Thoracic aorta (tissue), 2 donors: ENCODE measurements around the gene CBFA2T3. TPM values are rescaled to one million over a fixed set of nuclear protein-coding genes. Genes with fewer than 3 reads are reported as not detected.
A peak's percentile ranks its signal among the peaks of the same experiment; 100 is the strongest.

ENCODE experiments used
- ATAC-seq: fragments of 150-250 bp; one replicate; pipeline ENCODE4 v1.8.0; 2017; ENCODE audit warnings: low read depth; ENCODE audit not compliant: insufficient number of reproducible peaks, low FRiP score
- DNase-seq: peaks from one replicate; pipeline ENCODE4 v3.0.0-alpha.2; 2020; ENCODE audit warnings: low spot score
- H3K27ac ChIP-seq, 2 donors: fragments of 200-600 bp; sonication (generic); 1 replicate in 1 of 2; 2 replicates in 1 of 2; pipeline ENCODE4 v1.5.1; 2016; ENCODE audit warnings: mild to moderate bottlenecking in 2 of 2, moderate library complexity in 2 of 2
- H3K27me3 ChIP-seq: fragments of 200-600 bp; sonication (generic); replicated peaks from 2 replicates; pipeline ENCODE4 v1.6.0; 2016; ENCODE audit warnings: mild to moderate bottlenecking; ENCODE audit not compliant: insufficient read depth
- H3K36me3 ChIP-seq: fragments of 200-600 bp; sonication (generic); one replicate; pipeline ENCODE4 v1.5.1; 2016
- H3K4me1 ChIP-seq, 2 donors: fragments of 200-600 bp; sonication (generic); 1 replicate in 1 of 2; 2 replicates in 1 of 2; pipeline versions ENCODE4 v1.5.1 to v1.6.0; 2016; ENCODE audit warnings: low read depth in 2 of 2, mild to moderate bottlenecking in 1 of 2; ENCODE audit not compliant: control insufficient read depth in 1 of 2
- H3K4me3 ChIP-seq: fragments of 200-600 bp; sonication (generic); 2 replicates; pipeline ENCODE4 v1.5.1; 2016; ENCODE audit warnings: mild to moderate bottlenecking
- H3K9me3 ChIP-seq: fragments of 200-600 bp; sonication (generic); 2 replicates; pipeline ENCODE4 v1.5.1; 2016
- total RNA-seq, 2 donors: library from RNA; depleted of rRNA; stranded (reverse); fragments of >200 nt; gene quantifications; one replicate each; pipeline versions ENCODE4 v1.1.0 to v1.2.3, GENCODE V29; 2016
- TF ChIP-seq, protein P1 (sequence below): fragments of 200-600 bp; sonication (generic); IDR thresholded peaks from one replicate; pipeline ENCODE4 v1.5.1; 2019; ENCODE audit warnings: antibody characterized with exemption

CBFA2T3 gene
- total RNA-seq, 2 donors from 2014 or later, result 3.9 to 6.6 TPM

- Histone ChIP-seq H3K4me1 (peaks cover 1 to 4% of the 10 kb centered on the region in 2 donors), H3K36me3 (peaks cover 32% of the 10 kb centered on the region), H3K27ac (no peak overlapping the region), H3K9me3 (no peaks in the 10 kb centered on the region), H3K4me3 (no peak overlapping the region), H3K27me3 (no peaks in the 10 kb centered on the region)
- TF ChIP-seq, protein P1, sequence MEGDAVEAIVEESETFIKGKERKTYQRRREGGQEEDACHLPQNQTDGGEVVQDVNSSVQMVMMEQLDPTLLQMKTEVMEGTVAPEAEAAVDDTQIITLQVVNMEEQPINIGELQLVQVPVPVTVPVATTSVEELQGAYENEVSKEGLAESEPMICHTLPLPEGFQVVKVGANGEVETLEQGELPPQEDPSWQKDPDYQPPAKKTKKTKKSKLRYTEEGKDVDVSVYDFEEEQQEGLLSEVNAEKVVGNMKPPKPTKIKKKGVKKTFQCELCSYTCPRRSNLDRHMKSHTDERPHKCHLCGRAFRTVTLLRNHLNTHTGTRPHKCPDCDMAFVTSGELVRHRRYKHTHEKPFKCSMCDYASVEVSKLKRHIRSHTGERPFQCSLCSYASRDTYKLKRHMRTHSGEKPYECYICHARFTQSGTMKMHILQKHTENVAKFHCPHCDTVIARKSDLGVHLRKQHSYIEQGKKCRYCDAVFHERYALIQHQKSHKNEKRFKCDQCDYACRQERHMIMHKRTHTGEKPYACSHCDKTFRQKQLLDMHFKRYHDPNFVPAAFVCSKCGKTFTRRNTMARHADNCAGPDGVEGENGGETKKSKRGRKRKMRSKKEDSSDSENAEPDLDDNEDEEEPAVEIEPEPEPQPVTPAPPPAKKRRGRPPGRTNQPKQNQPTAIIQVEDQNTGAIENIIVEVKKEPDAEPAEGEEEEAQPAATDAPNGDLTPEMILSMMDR, result no peak
- no peak for ATAC-seq
- no peak for DNase-seq
These were observed 113.6 kb downstream of the CBFA2T3 start for GRCh38 chr16:88863426-88863825.

GRCh38 chr16:88862968-88863367, 114.0 kb downstream of the CBFA2T3 start:
- Histone ChIP-seq H3K27ac (no peak overlapping the region), H3K9me3 (no peaks in the 10 kb centered on the region), H3K4me1 (peaks cover 6 to 9% of the 10 kb centered on the region in 2 donors), H3K27me3 (no peaks in the 10 kb centered on the region), H3K36me3 (peaks cover 32% of the 10 kb centered on the region), H3K4me3 (no peak overlapping the region)
- DNase-seq (no peak), ATAC-seq (no peak)
- TF ChIP-seq, protein P1, result no peak

DNA sequence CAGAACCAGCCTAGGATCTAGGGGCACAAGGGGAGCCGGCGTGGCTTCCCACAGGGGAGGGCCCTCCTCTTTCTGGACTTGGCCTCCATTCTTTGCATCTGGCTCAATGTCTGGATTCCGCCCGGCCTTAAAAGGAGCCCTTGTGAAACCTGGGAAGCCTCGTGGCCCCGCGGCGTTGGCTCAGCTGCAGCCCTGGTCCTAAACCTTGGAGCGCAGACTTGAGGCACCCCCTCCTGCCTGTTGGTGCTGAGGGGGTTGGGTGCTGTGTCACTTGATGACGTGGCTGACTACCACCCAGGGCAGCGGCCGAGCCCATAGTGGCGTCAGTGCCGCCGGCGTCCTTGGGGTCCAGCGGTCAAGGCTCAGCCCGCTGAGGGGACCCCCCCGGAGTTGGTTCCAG, 115.6 kb downstream of the CBFA2T3 start:
- ATAC-seq (no peak), DNase-seq (no peak)
- Histone ChIP-seq H3K9me3 (no peaks in the 10 kb centered on the region), H3K4me1 (peaks cover 9 to 12% of the 10 kb centered on the region in 2 donors), H3K36me3 (peaks cover 32% of the 10 kb centered on the region), H3K4me3 (no peak overlapping the region), H3K27ac (no peak overlapping the region), H3K27me3 (no peaks in the 10 kb centered on the region)
- TF ChIP-seq, protein P1, result no peak

DNA sequence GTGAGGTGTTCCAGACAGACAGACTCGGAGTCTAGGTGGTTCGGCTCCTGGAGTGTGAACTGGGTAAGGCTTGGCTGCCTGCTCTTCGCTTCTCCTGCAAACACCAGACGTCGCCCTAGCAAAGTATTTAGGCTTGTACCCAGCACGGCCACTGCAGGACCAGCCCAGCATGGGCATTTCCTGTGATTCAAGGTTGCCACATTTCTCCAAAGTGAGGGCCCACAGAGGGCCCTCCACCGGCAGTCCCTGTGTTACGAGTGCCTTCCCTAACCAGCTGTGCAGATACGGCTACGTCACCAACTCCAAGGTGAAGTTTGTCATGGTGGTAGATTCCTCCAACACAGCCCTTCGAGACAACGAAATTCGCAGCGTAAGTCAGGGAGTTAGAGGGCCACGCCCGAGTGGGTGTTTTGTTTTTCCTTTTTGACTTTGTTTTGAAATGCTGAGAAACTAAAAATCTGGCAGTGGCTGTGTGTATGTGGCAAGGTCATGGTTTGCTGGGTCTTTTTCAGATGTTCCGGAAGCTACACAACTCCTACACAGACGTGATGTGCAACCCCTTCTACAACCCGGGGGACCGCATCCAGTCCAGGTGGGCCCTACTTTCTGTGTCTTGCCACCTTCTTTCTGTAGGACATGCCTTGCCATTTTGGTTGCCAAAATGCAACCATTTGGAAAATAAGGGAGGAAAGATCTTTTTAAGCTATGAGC, 117.5 kb downstream of the CBFA2T3 start:
- peaks cover 32% of the 10 kb centered on the region for H3K36me3 ChIP-seq

DNA sequence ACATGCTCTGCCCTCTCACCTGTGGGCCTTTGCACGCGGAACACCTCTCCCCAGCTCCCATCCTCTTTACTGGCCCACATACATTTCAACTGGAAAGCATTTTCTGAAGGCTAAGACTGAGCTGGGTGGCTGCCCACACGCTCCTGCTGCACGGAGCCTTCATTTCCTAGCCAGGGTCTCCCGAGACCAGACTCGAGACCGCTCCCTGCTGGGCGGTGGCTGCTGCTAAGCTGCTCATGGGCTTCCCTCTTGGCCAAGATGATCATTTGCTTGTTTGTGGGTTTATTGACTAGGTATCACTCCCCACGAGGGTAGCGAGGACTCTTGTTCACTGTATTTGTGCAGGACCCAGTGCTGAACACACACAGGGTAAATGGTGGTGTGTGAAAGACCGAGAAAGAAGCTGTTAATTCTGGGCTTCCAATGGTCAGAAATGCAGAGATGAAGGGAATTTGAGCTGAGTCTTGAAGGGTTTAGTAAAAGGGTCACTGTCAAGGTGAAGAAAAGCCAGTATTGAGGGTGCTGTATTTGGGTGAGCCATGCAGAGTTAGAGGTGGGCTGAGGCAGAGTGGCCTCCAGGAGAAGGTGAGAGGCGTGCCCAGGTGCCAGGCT, 119.2 kb downstream of the CBFA2T3 start:
- TF ChIP-seq, protein P1, result peak; percentile 36

More for the DNA sequence above, 117.5 kb downstream of the CBFA2T3 start:
- Histone ChIP-seq H3K4me3 (no peak overlapping the region), H3K27ac (no peak overlapping the region), H3K4me1 (peaks cover 21 to 25% of the 10 kb centered on the region in 2 donors), H3K27me3 (no peaks in the 10 kb centered on the region), H3K9me3 (no peaks in the 10 kb centered on the region)
- DNase-seq, result no peak
- TF ChIP-seq, protein P1, result no peak
- no peak for ATAC-seq

More for the DNA sequence above, 119.2 kb downstream of the CBFA2T3 start:
- Histone ChIP-seq H3K4me3 (peak overlapping the region; percentile 91), H3K27me3 (no peaks in the 10 kb centered on the region), H3K27ac (peak overlapping the region in 1 of 2 donors; percentile 71), H3K4me1 (peaks cover 21 to 25% of the 10 kb centered on the region in 2 donors), H3K9me3 (no peaks in the 10 kb centered on the region), H3K36me3 (peaks cover 30% of the 10 kb centered on the region)
- DNase-seq, result no peak
- no peak for ATAC-seq
